GM12874 (cell line): Measurements from ENCODE around the gene MTMR3.

Source experiments
- CTCF ChIP-seq: IDR thresholded peaks from 2 replicates; pipeline ENCODE4 v1.5.1; 2011; ENCODE audit warnings: low read depth, mild to moderate bottlenecking, control low read depth, low read length, moderate library complexity; ENCODE audit not compliant: insufficient read depth

Gene MTMR3

GRCh38 chr22:30017375-30018223, 134.6 kb downstream of the MTMR3 start:
- no peak for TF ChIP-seq CTCF

- no peak for TF ChIP-seq CTCF
Measured at GRCh38 chr22:30020511-30020910, 137.5 kb downstream of the MTMR3 start.

GRCh38 chr22:30021338-30021737, 138.4 kb downstream of the MTMR3 start:
- TF ChIP-seq CTCF: no peak

DNA sequence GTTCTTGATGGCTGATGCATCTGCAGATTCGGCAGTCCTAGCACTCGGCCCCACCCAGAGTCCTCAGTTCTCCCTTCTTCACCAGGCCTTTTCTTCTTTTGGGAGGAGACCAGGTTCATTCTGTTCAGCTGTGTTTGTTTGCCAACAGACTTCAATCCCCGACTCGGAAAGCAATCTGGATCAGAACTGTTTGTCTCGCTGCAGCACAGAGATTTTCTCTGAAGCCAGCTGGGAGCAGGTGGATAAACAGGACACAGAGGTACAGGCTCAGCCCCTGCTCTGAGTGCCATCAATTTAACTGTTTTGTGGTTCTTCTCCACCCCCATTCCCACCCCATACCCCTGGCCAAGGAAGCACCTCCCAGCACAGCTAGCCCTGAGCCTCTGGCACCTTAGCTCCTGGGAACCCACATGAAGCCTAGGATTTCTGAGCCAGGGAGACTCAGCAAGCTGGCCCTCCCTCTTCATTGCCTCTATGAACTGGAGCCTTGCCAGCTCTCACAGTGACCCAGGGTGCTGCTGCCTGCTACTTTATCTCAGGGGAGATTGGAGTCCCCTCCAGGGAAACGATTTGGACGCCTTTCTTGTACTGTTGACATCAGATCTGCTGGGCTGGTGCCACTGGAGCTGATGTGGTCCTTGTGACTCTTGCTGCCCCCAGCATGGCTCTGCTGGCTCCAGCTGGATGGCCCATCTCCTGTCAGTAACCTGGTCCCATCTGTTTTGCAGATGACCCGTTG, 139.1 kb downstream of the MTMR3 start:
- TF ChIP-seq CTCF: no peak

DNA sequence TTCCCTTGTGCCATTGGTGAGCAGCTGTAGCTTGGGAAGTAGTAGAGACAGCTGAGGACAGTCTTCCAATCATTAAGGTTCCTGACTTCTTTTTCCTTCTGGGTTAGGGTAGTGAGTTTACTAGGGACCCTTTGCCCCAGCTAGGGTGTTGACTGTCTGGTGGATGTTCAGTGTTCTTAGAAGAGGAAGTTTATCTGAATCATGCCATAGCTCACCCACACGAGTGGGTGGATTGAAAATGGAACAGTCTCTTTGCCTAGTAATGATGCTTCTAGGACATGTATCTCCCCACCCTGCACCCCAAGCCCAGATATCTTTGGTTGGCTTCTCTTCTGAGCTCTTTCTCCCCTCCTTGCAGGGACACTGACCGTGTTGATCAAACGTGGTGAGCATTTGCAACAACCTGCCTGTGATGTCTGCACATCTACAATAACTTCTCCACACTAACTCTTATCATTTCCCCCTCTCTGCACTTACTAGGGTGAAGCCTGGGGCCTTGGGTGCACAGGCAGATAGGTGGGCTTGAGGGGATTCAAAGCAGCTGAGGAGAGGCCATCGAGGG, 140.2 kb downstream of the MTMR3 start:
- TF ChIP-seq CTCF: no peak

DNA sequence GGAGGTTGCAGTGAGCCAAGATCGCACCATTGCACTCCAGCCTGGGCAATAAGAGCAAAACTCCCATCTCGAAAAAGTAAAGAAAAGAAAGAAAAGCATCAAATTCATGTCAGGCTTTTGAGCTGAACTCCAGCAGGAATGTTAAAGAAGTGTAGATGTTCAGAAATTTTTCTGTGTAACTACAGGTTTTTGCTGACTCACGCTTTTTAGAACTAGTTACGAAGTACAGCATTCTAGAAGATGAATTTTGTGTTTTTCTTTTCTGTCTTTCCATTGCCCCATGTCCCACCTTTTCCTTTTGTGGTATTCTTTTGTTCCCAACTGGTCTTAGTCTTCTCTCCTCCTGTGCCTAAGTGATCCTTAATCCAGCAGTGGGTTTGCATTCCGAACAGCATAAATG, 141.3 kb downstream of the MTMR3 start:
- TF ChIP-seq CTCF: no peak

GRCh38 chr22:30025221-30025620, 142.2 kb downstream of the MTMR3 start:
- no peak for TF ChIP-seq CTCF
